GM21447 (cell line): Measurements from ENCODE around the gene TMEM87A.
"Not testable (repeated sequence)": the region's sequence is repeated elsewhere in the genome, so short reads cannot be mapped to it uniquely, and the experiment has no call there.

Source experiments
- ATAC-seq: cut with Tn5 transposase; IDR thresholded peaks from one replicate; pipeline ENCODE4 v1.9.1; 2021; ENCODE audit not compliant: unreplicated experiment

The TMEM87A gene, protein sequence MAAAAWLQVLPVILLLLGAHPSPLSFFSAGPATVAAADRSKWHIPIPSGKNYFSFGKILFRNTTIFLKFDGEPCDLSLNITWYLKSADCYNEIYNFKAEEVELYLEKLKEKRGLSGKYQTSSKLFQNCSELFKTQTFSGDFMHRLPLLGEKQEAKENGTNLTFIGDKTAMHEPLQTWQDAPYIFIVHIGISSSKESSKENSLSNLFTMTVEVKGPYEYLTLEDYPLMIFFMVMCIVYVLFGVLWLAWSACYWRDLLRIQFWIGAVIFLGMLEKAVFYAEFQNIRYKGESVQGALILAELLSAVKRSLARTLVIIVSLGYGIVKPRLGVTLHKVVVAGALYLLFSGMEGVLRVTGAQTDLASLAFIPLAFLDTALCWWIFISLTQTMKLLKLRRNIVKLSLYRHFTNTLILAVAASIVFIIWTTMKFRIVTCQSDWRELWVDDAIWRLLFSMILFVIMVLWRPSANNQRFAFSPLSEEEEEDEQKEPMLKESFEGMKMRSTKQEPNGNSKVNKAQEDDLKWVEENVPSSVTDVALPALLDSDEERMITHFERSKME

DNA sequence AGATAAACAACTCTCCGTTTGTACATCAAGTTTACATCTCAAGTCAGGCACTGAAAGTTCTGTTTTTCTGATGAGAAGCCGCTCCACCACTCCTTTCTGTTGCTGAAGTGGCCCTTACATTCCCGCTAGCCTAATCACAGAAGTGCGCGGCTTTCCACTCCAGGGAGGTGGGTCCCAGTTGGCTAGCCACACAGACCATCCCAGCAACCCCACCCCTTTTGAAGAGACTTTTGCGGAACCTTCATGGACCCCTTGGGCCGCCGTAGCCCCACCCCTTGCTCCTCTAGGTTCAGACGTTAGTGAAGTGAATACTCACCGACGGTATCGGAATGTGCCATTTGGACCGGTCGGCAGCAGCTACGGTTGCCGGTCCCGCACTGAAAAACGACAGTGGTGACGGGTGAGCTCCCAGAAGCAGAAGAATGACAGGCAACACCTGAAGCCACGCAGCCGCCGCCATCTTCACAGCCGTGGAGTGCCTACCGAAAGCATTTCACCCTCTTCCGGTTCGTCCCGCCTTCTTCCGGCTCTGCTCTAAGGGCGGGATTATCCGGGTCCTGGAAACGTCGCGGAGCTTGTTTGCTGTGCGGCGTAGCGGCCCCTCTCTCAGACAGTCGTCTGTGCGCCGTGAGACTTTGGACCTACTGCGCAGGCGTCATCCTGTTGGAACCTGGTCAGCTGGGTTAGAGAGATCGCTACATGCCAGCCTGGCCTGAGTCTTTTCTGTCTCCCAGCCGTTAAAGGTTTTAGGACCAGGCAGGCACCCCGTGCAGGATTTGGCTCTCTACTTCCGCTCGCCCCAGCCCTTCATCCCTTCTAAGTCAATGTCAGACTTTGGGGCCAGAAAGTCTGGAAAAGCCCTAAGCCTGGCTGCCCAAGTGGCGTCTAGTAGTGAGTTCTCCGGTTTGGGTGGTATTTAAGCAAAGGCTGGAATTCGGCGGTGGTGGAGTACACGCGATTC is at the start of gene TMEM87A, which contains the start of gene GANC:
Gene TMEM87A (minus strand): TSS at position 495 of the 961 bp plus-strand sequence. CDS start 35 bp downstream, at position 460.
Gene GANC (plus strand): TSS at position 263 of the 961 bp plus-strand sequence. CDS start 1,281 bp downstream, outside the sequence.
- ATAC-seq: peak; percentile 85

DNA sequence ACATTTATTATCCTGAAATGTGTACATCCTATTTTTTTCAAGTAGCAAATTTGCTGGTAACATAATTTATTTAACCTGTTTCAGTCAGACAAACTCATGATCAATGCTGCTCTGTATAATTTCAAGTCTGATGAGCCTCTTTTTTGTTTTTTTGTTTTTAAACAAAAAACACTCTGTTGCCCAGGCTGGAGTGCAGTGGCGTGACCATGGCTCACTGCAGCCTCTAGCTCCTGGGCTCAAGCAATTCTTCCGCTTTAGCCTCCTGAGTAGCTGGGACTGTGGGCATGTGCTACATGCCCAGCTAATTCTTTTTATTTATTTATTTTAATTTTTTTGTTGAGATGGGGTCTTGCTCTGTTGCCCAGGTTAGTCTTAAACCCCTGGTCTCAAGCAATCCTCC is 46.0 kb upstream of the TMEM87A start:
- ATAC-seq: no peak

DNA sequence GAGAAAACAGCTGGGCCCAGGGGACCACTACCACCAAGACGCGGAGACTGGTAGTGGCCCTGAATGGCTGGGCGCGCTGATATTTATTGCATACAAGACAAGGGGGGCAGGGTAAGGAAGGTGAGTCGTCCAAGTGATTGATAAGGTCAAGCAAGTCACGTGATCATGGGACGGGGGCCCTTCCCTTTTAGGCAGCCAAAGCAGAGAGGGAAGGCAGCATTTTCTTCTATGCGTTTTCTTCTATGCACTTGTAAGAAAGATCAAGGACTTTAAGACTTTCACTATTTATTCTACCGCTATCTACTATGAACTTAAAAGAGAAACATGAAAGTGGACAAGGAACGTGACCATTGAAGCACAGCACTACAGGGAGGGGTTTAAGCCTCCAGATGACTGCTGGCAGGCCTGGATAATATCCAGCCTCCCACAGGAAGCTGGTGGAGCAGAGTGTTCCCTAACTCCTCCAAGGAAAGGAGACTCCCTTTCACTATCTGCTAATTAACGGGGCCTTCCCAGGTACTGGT is 43.1 kb upstream of the TMEM87A start:
- not testable (repeated sequence) for ATAC-seq

DNA sequence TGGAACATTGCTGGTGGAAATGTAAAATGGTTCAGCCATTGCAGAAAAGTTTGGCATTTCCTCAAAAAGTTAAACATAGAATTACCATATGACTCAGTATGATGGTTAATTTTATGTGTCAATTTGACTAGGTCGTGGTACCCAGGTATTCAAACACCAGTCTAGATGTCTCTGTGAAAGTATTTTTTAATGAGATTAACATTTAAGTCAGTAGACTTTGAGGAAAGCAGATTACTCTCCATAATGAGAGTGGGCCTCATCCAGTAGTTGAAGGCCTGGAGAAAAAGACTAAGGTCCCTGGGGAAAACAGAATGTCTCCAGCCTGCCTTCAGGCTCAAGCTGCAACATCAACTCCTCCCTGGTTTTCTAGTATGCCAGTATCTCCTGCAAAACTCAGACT is 42.3 kb upstream of the TMEM87A start:
- ATAC-seq: no peak

DNA sequence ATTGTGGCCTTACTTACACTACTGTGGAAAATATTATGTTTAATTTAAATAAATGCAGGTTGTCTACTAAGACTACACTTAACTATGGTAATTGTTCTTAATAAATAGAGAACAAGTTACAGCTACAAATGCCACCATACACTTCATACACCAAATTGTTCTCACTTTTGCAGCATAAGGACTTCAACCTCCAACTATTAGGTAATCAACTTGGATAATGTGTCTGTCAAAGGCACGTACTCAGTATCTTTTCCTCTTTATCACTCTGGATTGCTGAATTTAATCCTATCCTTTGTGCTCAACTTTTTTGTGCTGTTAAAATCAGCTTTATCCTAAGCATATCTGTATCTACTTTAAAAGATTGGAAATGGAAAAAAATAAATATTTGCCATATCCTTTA is 41.6 kb upstream of the TMEM87A start:
- ATAC-seq: no peak

DNA sequence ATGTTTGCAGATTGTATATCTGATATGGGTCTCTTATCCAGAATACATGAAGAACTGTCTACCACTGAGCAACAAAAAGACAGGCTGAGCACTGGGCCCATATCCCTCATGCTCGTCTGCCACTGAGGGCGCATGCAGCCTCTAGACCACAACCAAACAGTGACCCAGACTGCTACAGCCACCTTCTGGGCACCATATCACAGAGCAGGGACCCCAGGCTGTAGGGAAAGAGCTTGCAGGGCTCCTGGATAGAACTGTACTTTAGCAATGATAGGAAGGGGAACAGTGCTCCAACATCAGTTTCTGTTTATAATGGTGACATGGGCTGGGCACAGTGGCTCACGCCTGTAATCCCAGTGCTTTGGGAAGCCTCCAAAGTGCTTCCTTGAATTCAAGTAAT is 40.2 kb upstream of the TMEM87A start:
- ATAC-seq: no peak

DNA sequence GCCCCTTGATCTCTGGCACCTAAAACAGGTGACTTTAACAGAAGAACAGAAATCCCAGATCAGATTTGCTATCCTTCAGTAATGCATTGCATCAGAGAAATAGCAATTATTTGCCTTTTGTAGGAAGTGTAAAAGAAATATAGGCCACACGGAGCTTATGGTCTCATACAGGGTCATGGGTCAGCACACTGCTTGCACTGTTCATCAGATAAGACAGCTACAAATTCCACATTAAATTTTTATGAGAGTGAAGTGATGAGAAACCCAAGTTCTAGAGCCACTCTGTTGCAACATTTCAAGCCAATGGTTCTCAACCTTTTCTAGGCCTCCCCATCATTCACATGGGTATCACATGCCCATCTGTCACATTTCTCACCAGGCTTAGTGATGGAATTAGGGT is 33.4 kb upstream of the TMEM87A start:
- ATAC-seq: no peak

DNA sequence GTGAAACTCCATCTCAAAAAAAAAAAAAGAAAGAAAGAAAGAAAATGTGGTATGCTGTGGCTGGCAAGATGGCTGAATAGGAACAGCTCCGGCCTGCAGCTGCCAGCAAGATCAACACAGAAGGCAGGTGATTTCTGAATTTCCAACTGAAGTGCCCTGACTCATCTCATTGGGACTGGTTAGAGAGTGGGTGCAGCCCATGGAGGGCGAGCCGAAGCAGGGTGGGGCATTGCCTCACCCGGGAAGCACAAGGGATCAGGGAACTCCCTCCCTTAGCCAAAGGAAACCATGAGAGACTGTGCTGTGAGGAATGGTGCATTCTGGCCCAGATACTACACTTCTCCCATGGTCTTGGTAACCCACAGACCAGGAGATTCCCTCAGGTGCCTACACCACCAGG is 27.8 kb upstream of the TMEM87A start:
- ATAC-seq: not testable (repeated sequence)

DNA sequence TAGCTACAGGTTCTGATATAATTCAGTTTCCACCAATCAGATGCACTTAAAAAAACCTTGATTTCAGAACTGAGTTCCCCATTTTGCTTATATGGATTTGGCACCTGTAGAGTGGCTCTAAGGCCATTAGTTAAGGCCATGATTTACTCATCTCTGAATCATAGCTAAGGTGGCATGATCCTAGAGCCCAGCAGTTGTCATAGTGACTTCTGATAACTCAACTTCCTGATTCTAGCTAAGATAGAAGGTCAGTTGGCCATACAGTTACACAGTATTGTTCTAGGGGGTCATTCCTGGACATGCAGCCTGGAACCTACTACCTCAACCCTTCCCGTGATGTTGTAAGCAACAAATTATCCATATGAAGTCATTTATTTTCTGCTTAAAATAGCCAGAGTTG is 15.9 kb upstream of the TMEM87A start:
- ATAC-seq: no peak

DNA sequence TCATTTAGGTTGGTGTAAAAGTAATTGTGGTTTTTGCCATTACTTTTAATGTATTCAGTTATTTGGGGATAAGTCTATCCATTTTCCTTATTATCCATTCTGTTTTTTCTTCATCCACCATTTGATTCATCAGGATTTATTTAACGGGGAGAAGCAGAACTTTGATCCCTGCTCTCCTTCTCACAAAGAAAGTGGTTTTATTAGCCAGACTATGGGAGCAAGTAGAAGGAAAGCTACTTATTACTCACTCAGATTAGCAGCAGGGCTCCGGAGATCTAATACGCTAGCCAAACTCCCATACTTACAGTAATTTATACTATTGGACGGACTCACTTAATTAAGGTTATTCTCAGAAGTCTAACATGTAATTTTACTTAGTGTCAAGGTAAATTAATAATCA is 14.7 kb upstream of the TMEM87A start:
- no peak for ATAC-seq

DNA sequence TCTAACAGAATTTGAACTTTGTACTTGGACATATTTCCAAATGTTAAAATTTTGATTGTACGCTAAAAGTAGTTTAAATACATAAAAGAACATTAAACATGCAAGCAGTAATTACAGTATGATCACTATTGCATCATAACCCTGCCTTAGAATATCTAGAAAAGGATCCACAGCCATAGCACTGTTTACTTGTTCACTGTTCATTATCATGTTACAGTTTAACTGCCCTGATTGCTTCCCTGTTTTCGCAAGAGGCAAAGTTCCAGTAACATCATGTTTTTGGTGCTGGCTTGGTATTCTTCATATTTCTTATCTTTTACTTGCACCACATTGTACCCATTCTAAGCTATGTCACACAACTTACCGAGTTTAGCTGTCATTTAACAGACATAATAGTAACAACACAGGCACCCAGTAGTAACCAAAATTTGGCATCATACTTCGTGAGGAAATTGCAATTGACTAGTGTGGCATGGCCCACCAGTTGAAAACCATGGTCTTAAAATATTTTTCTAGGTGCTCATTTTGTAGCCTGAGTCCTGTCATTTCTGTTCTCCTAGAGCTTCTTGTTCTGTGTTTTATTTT is 13.3 kb upstream of the TMEM87A start:
- no peak for ATAC-seq

DNA sequence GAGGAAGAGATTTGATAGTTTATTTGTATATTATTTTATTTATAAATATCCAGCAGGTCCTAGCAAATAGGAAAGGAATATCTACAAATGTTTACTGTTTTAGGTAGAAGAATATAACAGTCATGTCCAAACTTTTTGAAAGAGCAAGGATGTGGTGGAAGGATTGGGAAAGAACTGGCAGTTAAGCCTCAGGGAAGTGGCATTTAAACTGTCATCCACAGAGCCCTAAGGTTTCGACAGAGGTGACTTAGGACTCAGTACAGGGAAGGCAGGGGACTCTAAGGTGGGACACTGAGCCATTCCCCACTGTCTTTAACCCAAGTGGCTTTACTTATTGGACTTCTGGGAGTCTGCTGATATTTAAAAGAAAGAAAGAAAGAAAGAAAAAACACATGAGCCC is 11.8 kb upstream of the TMEM87A start:
- ATAC-seq: no peak

DNA sequence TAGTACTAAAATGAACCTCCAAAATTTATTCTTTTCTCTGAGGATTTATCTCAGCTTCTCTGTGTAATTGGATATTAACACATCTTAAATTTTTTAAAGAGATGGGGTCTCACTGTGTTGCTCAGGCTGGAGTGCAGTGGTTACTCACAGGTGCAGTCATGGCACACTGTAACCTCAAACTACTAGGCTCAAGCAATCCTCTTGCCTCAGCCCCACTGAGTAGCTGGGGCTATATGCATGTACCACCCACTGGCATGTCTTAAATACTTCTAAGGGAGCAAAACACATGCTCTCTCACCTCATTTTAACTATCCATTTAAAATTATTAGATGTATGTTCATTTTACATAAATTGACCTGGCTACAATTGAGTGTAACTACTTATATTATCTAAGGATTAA is 11.3 kb upstream of the TMEM87A start:
- ATAC-seq: no peak

DNA sequence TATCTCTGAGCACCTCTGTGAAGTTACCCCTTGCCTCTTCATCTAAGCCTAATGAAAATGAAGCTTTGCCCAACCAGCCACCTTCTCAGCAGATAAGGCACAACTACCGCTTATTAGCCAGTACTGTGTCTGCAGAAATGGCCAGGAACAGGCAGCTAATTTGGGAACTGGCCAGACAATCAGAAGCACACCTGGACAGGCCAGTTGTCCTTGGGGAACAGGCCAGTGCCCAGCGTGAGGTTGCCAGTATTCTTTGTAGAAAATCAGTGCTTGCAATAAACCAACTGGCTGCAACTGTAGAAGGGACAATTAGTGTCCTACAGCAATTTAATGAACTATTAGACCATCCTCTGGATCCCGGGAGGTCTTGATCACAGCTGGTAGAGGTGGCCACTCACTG is 10.4 kb upstream of the TMEM87A start:
- ATAC-seq: no peak

DNA sequence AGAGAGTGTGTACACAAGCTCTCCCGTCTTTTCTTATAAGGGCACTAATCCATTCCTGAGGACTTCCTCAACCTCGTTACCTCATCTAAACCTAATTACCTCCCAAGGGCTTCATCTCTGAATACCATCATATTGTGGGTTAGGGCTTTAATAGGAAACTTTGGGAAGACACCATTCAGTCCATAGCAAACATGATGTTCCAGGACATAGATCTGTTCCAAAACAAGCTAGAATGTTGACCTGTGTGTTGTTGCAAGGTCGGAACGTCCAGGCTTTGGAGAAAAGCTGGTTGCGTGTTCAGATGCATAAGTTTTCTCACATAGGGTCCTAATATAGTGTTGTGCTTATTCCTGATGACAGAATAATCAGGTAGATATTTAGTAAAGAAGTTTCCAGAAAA is 9.7 kb upstream of the TMEM87A start:
- no peak for ATAC-seq

DNA sequence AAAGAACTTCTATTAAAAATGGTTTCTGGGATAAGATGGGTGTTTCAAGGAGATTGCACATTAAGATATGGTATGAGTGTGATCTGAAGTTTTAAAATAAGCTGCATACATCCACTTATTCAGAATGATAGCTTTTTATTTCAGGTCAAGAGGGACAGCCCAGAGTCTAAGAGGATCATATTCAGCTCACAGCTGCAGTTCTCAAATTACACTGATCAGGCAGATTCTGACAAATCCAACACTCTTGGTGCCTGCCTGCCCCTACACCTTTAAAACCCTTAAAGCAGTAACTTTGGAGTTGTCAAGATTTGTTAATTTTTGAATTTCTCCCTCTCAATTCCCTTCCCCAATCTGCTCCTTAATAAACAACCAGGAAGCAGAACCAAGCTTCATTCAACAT is 9.1 kb upstream of the TMEM87A start:
- no peak for ATAC-seq

DNA sequence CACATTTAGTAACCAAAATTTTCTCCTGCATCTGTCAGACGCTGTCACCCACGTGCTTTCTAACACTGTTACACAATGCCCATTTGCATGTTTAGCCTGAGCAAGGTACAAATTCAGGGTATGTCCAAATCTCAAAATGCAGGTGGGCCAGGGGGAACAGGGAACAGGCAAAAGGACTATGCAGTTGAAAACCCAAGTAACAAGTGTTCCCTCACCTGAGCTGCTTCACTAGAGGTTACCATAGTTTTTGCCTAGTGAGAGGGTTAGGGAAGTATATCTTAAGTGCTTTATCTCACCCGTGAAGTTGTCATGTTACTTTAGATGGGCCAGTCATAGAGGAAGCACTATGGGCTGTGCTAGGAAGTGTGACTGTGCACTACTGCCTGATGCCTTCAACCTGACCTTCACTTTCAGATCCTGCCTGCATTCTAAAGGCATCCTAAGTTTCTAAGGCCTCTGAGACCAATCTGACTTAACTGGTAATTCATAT is 6.0 kb upstream of the TMEM87A start:
- no peak for ATAC-seq

DNA sequence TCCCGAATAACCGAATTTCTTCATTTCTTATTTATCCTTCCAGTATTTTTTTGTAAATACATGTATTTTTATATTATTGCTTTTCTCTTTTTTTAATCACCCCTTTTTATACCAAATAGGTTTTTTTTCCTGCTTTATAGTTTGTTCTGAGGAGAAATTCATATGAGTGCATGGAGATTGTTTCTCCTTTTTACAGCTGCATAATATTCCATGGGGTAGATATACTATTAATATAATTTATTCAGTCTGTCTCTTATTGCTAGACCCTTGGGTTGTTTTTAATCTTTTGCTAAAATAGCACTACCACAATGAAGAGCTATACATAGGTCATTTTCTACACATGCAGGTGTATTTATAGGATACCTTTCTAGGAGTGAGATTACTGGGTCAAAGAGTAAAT is 3.5 kb upstream of the TMEM87A start:
- no peak for ATAC-seq

DNA sequence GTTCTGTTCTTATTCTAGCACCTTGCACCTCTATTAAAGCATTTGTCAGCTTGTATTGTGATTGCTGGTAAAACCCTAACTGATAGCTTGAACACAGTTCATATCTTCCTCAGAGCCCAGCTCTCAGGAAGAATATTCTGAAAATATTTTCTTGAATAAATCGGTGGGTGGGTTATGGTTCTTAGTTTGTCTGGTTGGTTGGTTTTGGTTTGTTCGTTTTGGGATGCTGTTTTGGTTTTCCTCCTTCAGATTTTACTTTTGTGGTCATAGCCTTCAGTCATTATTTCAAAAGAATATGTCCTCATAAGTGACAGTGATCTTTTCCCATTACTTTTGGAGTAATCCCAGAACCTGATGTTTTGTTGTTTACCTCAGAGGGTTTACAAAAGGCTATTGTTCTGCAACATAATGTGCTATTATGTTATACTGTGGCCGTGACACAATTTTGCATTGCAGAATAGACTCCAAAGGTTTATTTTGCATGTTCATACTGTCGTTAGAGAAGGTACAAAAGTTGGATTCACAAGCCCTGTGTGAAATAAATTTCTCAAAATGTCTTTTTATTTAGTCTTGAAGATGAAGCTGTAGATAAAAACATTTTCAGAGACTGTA is 2.7 kb upstream of the TMEM87A start:
- no peak for ATAC-seq

DNA sequence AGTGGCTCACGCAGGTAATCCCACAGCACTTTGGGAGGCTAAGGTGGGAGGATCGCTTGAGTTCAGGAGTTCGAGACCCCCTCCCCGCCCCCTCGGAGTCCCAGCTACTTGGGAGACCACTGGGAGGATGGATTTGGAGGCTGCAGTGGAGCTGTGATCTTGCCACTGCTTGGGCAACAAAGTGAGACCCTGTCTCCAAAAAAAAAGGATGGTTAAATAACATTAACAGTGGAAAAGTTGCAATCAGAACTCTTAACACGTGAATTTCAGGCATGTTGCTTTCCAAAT is 1.4 kb upstream of the TMEM87A start:
- ATAC-seq: no peak
